Anterior cingulate cortex (tissue), 58 donors: ENCODE data around the gene AKAP9.
"Not testable (repeated sequence)": the region's sequence is repeated elsewhere in the genome, so short reads cannot be mapped to it uniquely, and the experiment has no call there.

ENCODE experiments used
- DNase-seq, 58 donors: peaks; one replicate each; lab custom pipeline; 2025; lab: John Stamatoyannopoulos, UW

Gene AKAP9

DNA sequence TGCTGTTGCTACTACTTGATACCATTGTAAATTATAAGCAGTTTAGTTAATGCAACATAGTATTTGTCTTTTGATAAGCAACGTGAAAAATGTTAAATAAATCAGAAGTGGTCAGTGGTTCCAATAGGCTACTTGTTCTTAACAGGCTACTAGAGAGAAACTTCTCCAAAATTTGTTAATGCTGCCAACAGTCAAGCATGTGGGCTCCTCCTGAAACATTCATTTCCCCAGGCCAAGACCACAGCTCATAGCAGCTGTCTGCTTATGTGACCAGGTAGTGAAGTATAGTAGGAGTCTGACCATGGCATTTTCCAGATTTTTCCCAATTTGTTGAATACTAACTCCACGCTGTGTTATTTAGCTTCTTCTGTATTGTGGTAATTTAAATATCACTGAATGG lies 112.7 kb downstream of the AKAP9 start:
- DNase-seq, result no peak

DNA sequence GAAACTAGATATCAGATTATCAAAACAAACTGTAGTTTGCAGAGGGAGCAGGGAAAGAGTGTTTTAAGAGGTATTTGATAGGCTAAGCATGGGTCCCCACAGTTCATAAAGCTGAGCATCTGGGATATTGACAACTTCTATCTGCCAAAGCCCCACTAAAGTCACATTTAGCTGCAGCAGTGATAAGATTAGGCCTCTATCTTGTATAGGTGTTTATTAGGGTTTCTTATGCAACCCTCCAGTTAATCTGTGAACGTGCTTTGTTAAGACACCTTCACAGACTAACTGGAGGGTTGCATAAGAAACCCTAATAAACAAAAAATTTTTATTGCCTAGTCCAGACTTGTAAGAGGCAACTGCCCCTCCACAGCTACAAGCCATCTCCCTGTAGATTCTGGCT lies 115.6 kb downstream of the AKAP9 start:
- no peak for DNase-seq

DNA sequence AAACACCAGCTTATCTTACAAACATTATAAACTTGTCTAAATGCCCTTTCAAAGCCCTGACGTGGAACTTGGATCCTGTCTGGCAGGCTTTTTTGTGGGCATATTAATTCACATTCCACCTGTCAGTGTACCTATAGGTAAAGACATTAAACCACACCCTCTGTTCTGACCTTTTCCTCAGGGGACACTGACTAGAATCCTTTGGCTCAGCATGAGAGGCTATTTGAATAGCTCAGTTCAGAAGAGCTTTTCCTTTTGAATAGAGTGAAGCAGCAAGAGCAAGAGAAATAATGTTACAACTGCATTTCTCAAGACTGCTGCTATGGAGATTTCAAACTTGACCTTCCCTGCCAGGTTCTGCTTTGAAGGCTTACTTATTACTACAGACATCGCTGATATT lies 116.7 kb downstream of the AKAP9 start:
- no peak for DNase-seq

DNA sequence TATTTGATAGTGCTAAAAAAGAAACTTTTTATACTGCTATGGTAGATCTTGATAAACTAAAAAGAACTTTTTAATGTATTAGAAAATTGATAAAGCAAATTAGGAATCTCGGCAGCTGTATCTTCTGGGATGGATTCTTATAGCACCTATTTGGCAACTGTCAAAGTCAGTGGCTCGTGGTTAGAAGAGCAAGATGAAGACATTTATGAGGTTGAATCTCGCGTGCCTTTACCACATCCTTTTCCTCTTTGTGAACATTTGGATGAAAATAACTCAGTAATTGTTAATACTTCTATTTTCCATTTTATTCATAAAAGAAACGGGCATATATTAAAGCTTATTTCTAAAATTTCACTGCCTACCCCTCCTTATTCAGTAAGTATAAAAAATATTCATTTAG lies 117.4 kb downstream of the AKAP9 start:
- DNase-seq, result no peak

- DNase-seq, result no peak
These were observed 118.2 kb downstream of the AKAP9 start for GRCh38 chr7:92058899-92059298.

DNA sequence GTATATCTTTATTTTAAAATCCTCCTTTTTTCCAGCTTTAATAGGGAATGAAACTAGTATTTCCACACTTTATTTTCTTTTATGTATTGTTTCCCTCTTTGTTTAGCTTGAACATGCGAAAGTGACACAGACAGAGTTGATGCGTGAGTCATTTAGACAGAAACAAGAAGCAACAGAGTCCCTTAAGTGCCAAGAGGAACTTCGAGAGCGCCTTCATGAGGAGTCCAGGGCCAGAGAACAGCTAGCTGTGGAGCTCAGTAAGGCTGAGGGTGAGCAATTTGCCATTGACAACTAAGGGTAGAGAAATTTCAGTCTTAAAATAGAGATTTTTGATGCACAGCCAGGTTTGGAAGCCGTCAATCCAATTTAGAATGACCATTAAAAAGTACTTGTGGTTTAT lies 120.5 kb downstream of the AKAP9 start:
- DNase-seq, result no peak

DNA sequence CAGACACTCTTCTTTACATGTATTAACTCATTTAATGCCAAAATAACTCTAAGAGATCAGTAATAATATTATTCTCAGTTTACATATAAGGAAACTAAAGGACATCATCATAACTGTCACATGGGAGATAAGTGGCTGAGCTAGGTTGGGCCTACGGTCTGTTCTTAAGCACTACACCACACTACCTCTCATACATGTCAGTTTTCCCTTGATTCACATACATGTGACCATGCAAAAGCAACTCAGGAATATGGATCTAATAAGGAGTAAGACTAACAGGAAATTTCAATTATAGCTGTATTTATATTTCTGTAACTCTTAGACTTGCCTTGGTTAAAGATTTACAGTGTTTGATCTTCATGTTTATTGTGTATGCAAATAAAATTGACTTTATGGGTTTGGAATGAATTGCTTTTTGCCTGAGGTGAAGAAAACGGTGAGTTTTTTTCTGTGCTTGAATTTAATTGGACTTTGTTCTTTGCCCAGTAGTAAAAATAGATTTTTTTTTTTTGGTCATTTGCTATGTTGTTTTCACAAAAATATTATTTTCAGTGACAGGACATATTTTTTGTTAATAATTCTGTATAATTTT lies 123.9 kb downstream of the AKAP9 start:
- DNase-seq, result no peak

DNA sequence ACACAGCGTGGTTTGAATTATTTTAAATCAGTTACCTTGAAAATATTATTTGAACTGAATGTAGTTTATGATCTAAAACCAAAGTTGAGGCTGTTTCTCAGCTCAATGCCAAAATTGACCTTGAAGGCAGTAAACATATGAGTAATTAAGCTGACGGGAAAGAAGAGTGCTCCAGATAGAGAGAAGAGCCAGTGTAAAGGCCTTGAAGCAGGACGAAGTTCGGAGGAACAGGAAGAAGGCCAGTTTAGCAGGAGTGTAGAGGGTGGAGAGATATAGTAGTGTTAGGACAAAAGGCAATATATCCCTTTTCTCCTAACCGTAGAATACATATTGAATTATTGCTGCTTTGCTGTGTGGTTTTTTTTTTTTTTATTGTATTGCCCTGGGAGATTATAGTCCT lies 130.4 kb downstream of the AKAP9 start:
- no peak for DNase-seq

- no peak for DNase-seq
These were observed 131.5 kb downstream of the AKAP9 start for GRCh38 chr7:92072121-92072520.

GRCh38 chr7:92072708-92073107 lies 132.0 kb downstream of the AKAP9 start:
- DNase-seq, result no peak

- no peak for DNase-seq
These were observed 134.9 kb downstream of the AKAP9 start for GRCh38 chr7:92075455-92076158.

DNA sequence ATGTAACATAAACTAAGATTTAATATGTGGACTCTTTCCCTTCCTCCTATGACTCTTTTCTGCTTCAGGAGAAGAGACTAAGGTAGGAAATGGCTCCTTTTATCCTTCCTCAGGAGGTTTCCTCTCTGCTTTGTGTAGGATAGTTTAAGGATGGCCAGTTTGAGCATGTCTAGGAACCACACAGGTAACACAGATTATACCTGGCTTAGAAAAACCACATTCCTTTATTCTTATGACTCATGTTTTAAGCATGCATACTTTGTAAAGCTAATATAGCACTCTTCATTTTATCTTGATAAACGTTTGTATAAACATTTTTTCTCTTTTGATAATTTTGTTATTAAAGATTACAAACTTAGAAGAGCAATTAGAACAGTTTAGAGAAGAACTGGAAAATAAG lies 135.8 kb downstream of the AKAP9 start:
- no peak for DNase-seq

DNA sequence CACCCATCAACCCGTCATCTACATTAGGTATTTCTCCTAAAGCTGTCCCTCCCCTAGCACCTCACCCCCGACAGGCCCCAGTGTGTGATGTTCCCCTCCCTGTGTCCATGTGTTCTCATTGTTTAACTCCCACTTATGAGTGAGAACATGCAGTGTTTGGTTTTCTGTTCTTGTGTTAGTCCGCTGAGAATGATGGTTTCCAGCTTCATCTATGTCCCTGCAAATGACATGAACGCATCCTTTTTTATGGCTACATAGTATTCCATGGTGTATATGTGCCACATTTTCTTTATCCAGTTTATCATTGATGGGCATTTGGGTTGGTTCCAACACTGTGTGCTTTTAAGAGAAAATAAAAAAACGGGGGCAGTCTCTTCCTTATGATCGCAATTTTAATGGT lies 143.3 kb downstream of the AKAP9 start:
- DNase-seq, result not testable (repeated sequence)

DNA sequence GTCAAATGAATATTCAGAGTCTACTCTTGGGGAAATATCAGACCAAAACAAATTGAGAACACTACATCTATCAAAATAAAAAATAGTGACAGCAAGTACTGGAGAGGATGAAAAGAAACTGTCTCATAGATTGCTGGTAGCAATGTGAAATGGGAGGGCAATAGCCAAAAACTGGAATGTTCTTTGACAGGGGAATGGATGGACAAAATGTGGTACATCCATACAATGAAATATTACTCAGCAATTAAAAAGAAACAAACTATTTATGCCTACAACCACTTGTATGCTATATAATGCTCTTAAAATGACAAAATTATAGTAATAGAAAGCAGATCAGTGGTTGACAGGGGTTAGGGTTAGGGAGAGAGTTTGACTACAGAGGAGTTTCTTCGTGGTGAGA lies 147.6 kb downstream of the AKAP9 start:
- no peak for DNase-seq

DNA sequence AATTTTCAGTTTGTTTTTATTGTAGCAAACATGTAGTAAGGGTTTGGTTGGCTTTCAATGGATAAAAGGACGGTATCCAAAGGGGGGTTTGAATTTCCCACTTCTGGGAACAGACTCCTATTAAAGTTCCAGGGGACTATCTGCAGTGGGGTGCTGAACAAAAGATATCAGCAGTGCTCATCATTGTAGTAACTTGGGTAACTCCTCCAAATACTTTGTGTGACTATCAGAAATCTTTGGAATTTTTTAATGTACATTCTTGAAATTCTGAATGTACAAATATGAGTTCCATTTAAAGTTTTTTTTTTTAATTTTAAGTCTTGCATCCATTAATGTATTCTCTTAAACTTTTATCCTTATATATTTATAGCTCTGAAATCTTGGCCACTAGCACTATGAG lies 151.5 kb downstream of the AKAP9 start:
- DNase-seq, result no peak

- no peak for DNase-seq
These were observed 154.7 kb downstream of the AKAP9 start for GRCh38 chr7:92095380-92095779.

DNA sequence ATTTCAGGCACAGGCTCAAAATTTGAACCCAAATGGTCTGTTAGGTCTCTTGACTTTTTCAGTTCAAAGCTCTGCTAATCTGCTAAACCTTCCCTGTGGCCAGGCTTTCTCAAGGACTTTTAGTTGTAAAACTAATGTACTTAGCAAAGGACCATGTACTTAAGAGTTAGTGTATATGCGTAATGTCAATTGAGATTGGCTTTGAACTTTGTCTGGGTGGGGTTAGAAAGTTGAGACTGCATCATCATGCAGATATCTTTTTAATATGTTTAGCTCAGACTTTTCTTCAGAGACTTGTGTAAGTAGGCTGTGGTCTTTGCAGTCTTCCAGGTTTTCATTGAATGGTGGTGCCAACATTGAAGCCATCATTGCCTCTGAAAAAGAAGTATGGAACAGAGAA lies 159.9 kb downstream of the AKAP9 start:
- no peak for DNase-seq

DNA sequence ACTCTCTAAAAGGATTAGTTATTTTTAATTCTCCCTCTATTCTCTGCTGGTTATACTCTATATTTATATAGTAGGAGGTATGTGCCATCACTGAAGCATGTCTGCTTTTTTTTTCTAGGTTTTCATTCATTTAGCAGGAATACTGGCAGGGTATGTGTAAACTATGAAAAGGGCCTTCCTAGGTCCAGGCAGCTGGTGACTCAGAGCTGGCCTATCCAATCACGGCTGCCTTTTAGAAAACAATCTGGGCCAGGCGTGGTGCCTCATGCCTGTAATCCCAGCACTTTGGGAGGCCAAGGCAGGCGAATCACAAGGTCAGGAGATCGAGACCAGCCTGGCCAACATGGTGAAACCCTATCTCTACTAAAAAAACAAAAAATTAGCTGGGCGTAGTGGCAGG lies 162.2 kb downstream of the AKAP9 start:
- DNase-seq, result not testable (repeated sequence)

DNA sequence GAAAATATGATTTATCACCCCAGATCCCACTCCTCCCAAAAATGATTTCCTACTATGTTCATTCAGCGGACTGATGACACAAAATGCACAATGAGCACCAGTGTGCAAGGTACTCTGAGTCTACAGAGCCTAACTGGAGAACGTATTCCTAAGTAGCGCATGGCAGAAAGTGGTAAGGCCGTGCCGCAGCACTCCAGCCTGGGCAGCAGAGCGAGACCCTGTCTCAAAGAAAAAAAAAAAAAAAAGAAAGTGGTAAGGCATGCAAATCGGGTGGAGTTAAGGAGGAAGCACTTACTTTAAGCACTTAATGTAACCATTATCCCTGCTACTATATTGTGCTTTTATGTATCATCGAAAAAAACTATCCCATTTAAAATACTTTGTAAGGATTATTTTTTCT lies 168.2 kb downstream of the AKAP9 start:
- no peak for DNase-seq

DNA sequence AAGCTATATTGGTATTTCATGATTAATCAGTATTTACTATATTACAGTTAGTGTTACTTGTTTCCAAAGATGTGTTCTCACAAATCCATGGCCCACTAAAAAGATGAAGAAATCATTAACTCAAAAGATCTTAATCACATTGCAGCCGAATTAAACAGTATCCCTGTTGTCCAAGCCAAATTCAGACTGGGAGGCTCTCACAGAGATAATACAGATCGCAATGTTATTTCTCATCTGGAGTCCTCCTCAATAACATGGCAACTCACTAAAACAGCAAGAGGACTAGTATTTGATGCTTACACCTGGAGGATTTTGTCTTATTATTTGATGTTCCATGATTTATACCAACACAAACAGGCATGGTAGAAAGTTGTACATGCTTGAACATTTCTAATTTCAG lies 170.2 kb downstream of the AKAP9 start:
- no peak for DNase-seq

- no peak for DNase-seq
These were observed 175.2 kb downstream of the AKAP9 start for GRCh38 chr7:92115821-92116220.

- no peak for DNase-seq
These were observed 176.3 kb downstream of the AKAP9 start for GRCh38 chr7:92116949-92117348.
